Retinal pigment epithelial cell (primary cell): ENCODE results near the gene TBC1D22A.

Experiments used
- DNase-seq: peaks from one replicate; pipeline ENCODE4 v3.0.0-alpha.2; 2010; ENCODE audit warnings: low read depth
- H3K4me3 ChIP-seq: 2 replicates; pipeline ENCODE4 v1.5.1; 2011; ENCODE audit warnings: mild to moderate bottlenecking, low read length, control low read depth, moderate library complexity
- CTCF ChIP-seq: conservative IDR thresholded peaks from 2 replicates; pipeline ENCODE4 v1.5.1; 2011; ENCODE audit warnings: low read depth, low read length, control low read depth, inconsistent platforms

The TBC1D22A gene

GRCh38 chr22:46900549-46900948 lies 138.1 kb downstream of the TBC1D22A start:
- H3K4me3 ChIP-seq = no peak overlapping the region
- DNase-seq = no peak
- TF ChIP-seq CTCF = no peak

GRCh38 chr22:46902436-46902835 lies 140.0 kb downstream of the TBC1D22A start:
- DNase-seq = no peak
- H3K4me3 ChIP-seq = no peak overlapping the region
- TF ChIP-seq CTCF = no peak

DNA sequence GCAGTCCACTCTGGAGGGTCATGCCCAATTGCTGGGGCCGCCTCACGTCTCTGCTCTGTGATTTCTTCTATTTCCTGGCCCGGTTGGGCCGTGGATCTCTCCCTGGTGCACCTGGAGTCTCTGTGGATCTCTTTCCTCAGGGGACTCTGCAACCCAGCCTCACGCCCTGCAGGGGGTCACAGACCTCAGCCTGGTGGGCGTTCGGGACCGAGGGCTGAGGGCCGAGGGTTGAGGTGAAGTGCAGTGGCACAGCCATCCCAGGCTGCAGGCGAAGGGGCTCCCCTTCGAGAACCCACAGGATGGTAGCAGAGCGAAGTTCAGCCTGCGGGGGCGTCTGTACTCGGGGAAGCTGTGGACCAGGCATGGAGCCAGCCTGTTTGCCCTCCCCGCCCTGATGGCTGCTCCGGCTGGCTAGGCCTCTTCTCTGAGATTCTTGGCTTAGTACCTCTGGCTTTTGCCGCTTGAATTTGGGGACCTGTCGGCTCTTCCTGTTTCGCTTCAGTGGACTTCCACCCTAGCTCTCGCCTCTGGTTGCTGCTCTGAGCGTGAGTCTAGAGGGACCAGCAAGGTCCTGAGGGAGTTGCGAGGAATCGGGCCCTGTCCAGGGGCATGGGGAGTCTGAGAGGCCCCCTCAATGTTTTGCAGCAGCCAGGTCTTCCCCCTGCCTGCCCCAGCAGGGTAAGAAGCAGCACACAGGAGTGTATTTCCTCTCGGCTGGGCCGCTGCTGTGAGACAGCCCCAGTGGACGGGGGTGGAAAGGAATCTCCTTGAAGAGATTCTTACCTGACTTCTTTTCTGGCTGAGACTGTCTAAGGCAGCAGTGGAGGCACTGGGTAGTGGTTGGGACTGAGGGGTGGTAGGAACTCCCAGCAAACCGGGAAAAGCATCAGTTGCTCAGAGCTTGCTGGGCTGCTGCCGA lies 140.8 kb downstream of the TBC1D22A start:
- H3K4me3 ChIP-seq = no peak overlapping the region
- TF ChIP-seq CTCF = no peak
- DNase-seq = no peak

DNA sequence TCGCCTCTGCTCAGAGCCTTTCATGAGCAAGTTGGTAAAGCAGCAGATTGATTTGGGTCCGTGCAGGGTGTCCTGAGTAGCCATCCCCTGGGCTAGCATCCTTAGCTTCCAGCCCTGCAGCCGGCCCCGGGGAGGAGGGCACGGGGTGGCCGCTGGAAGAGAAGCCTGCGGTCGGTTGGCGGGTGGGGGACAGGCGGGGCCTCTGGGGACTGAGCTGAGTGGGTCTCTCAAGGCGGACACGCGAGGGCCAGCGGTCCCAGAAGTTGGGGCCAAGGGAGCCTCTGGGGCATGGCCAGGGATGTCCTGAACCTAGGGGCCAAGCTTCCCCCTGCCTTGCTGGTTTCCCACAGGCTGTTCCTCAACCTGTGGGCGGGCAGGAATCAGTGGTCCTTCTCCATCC lies 143.0 kb downstream of the TBC1D22A start:
- TF ChIP-seq CTCF = no peak
- no peak for DNase-seq
- no peak overlapping the region for H3K4me3 ChIP-seq

DNA sequence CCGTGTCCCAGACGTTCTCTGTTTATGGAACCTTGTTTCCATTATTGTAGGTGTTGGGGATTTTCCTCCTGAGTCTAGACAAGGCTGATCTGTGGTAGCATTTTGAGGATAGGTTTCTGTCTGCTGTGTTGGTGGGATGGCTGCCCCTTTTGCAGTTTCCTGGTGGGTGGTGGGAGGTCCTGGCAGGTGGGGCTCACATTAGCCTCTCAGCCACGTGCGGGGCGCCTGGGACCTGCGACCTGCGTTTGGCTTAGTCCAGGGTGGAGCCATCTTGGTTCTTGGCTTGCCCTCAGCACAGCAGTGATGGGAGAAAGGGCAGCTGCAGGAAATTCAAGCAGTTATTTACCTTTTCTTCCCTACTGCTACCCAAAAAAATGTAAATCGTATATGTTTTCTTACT lies 143.4 kb downstream of the TBC1D22A start:
- TF ChIP-seq CTCF = no peak
- H3K4me3 ChIP-seq = no peak overlapping the region
- no peak for DNase-seq

- no peak overlapping the region for H3K4me3 ChIP-seq
- TF ChIP-seq CTCF = no peak
These were observed 144.0 kb downstream of the TBC1D22A start for GRCh38 chr22:46906326-46907045.

More at GRCh38 chr22:46906326-46907045, 144.0 kb downstream of the TBC1D22A start:
- no peak for DNase-seq
